HG03378 (cell line): ENCODE data around the gene P2RX2.

ENCODE experiments used
- ATAC-seq: cut with Tn5 transposase; IDR thresholded peaks from one replicate; pipeline ENCODE4 v1.9.1; 2021; ENCODE audit warnings: mild to moderate bottlenecking, moderate library complexity; ENCODE audit not compliant: unreplicated experiment

The P2RX2 gene

DNA sequence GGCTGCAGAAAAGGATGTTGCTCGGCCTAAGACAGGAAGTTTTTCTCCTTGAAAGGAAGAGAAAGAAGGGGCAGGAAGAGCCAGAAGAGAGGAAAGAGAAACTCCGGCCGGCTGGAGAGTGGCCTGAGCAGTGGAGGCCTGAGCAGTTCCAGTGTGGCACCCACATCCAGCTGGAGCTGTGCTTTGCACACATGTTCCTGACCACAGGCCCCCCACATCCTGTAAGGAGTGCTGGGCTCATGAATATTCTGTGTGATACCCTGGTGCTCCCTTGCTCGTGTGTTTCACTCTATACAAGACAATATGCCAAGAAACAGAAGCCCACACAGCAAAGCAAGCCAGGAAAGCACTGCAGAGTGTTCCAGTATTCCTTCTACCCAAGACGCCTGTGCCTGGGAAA lies 41.5 kb downstream of the P2RX2 start:
- no peak for ATAC-seq

DNA sequence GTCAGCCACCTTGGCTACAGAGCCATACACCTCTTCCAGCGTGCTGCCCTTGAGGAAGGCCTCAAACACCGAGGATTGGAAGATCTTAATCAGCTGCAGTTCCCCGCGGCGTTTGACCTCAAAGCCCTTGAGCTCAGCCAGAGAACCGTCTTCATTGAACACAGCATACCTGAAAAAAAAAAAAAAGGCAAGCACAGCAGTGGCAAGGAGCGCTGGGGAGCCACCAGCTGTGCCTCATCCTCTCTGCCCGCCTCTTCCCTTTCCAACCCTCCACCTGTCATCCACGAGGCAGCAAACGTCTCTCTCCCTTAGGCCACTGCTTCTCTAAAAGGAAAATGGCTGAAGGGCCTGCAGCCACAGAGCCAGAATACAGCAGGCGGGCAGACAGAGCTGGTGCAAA lies 42.4 kb downstream of the P2RX2 start:
- no peak for ATAC-seq

DNA sequence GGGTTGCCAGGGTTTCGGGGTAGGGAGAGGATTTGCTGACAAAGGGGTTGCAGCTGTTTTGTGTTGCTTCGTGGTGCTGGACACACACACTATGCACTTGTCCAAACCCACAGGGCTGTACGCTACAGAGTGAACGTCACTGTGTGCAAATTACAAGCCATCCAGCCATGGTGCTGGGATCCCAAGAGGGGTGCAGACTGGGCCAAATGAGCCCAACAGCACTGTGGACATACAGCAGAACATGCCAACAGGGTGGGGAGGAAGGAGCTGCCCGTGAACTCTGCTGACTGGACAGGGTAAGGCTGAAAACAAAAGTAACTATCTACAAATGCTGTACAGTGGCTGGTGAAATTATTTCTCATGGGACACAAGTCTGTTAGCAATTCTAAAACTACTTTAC lies 43.4 kb downstream of the P2RX2 start:
- ATAC-seq, result no peak

DNA sequence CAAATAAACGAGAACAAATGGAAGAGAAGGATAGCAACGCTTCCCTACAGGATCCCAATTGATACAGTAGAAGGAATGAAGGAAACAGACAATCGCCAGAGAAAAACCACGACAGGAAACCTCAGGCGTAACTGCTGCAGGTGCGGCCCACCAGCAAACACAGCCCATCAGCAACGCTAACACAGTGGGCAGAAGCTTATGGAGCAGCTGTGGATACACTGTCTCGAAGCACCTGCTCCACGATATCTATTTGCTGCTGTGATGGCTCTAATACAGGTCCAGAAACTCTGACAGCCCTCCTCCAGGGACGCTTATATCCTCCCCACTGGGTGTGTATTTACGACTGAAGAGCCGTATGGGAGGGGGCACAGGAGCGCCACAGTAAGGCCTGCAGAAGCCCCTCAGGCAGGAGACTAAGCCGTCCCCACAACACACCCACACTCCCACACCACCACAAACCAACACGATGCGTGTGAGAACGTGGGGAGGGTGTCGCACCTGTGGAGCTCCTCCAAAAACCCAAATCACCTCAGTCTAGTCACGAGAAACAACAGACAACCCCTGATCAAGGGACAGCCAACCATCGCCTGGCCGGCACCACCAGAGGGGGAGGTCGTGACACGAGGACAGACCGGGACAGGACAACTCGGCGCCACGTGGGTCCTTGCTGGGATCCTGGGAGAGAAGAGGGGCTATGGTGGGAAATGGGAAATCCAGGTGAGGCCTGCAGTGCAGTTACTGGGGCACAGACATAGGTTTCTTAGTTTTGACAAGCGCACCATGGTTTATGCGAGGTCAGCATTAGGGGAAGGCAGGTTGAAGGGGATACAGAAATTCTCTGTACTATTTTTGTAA lies 44.6 kb downstream of the P2RX2 start:
- no peak for ATAC-seq

DNA sequence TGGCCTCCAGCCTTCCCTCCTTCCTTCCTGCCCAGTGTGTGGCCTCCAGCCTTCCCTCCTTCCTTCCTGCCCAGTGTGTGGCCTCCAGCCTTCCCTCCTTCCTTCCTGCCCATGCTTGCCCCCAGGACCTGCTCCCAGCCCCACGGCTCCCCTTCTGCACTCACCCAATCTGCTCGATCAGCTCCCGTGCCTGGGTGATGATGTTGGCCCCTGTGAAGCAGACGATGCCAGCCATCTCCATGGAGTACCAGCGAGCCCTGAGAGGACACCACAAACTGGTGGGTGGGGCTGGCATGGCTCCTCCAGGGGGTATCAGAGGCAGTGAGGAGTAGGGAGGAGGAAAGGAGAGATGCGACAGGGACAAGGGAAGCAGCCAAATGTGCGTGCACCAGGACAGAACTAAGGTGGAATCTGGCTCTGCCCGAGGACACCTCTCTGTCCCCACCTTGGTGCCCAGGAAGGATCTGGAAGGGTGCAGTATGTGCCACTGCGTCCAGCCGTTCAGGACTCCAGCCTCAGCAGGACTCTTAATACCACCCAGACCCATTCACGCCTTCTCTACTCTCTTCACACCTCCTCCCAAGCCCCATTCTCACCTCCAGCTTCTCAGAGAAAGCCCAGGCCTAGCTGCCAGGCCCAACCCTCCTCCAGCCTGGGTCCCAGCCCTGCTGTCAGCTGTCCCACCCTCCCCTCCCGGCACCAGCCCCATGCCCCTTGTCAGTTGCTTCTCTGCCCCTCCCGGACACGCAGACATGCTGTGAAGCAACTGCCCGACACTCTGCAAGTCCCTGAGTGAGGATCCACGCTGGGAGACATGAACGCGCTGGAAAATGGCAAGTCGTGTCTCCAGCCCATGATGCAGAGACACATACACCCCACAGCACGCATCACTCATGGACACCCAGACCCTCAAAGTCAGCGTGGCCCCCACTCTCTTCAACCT lies 45.9 kb downstream of the P2RX2 start:
- no peak for ATAC-seq

DNA sequence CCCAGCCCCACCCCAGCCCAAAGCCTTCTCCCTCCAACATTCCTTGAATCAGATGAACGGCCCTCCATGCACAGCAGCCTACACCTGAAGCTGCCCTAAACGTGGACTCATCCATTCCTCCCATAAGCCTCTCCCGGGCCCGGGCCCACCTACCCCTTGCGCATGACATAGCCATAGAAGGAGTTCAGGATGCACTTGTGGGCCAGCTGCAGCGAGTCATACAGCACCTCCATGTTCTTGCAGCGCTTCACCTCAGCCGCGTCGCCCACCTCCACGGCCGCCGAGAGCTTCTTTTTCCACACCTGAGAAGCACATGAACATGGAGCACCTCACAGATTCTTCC lies 46.5 kb downstream of the P2RX2 start:
- ATAC-seq, result no peak

DNA sequence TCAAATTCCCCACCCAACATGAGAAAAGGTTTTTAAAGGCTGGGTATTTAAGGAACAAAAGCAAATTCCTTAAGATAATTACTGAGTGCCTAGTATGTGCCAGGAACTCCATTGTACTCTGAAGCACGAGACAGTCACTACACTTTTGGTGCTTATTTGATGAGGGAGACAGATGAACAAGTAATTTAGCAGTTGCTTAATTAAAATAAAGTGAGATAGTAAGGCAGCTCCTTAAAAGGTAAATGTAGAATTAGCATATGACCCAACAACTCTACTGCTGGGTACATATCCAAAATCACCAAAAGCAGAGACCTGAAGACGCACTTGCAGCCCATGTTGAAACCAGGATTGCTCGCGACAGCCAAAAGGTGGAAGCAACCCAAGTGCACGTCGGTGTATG lies 47.2 kb downstream of the P2RX2 start:
- ATAC-seq, result no peak

DNA sequence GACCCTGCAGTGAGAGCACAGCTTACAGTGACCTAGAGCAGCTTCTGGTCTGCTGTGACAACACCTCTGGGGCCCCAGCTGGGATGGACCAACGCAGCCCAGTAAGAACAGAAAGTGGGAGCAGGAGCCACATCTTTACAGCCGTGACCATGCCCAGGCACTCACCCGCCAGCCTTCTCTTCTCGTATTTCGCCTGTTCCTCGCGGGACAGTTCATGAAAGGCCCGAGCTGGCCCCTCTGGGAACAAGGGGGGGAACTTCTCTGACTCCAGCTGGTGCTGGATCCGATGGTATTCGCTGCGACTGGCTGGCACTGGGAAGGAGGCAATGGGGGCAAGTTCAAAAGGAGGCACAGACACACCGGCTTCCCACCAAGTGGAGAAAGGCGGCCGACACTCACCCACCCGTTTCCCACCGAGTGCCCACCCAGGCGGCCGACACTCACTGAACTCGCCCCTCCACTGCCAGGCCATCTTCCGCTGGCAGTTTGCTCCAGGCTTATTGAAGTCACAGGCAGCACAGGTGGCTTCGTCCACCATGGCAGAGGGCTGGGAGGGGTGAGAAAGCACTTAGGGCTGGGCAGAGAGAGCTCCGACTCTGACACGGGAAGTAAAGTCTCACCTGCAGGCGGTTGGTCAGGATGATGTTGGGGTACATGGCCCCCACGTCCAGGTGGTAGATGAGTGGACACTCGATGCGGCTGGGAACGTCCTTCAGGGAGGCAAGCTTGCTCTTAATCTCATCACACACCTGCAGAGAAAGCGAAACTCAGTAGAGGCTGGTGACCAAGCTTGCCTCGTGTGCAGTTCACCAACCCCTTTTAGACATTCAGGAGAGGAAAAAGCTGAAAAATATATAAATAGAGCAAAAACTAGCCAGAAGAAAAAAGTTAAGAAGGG lies 49.9 kb downstream of the P2RX2 start:
- no peak for ATAC-seq

DNA sequence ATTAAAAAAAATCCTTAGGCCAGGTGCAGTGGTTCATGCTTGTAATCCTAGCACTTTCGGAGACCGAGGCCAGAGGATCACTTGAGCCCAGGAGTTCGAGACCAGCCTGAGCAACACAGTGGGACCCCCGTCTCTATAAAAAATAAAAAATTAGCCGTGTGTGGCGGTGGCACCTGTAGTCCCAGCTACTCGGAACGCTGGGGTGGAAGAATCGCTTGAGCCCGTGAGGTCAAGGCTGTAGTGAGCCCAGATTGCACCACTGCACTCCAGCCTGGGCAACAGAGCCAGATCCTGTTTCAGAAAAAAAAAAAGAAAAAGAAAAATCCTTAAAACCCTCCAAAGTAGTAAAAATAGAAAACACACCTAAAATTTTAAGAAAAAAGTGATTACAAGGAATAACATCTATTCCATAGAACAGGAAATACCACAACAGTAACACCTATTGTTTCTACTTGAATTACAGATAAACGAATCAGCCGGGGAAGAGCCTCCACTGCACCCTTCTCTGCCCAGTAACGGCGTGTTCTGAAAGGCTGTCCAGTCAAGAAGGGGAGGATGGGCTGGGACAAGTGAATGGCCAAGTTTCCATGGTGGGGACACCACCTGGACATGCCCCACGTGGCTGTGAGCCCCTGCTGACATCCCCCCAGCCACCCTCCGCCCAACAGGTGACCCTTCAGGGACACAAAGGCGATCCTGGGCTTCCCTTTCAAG lies 50.7 kb downstream of the P2RX2 start:
- no peak for ATAC-seq
